ENCODE results near the gene MTMR2. TPM values are rescaled to one million over a fixed set of nuclear protein-coding genes. Genes with fewer than 3 reads are reported as not detected.

MTMR2 gene
- total and polyA plus RNA-seq, 10 of the 15 experiments (the other 5 are each of a cell fraction or from before 2014, with no cell fraction given) = 7.6 to 46.6 (median 22.5) TPM

GRCh38 chr11:95790123-95790932, 133.6 kb downstream of the MTMR2 start, which contains the start of gene CEP57 (continued):
- TF ChIP-seq ZNF687 (IDR thresholded peaks at IDR 0.05) = no peak; the same call in 1 of the 2 replicates
- no peak for TF ChIP-seq ZBED1 (IDR thresholded peaks at IDR 0.05; ENCODE audit: borderline replicate concordance)
- TF ChIP-seq GABPA (IDR thresholded peaks at IDR 0.05; ENCODE audit: low read depth) = peak; percentile 73
- no peak for TF ChIP-seq BMI1 (IDR thresholded peaks at IDR 0.05; ENCODE audit: borderline replicate concordance)
- 0 out of 2 replicates have a peak, but pooled peaks have one; percentile 66 for TF ChIP-seq RBBP5 (conservative IDR thresholded peaks at IDR 0.05)
- TF ChIP-seq TCF12 (IDR thresholded peaks at IDR 0.05; ENCODE audit: low read depth, low read length) = no peak
- TF ChIP-seq CEBPB (IDR thresholded peaks at IDR 0.05; ENCODE audit: borderline replicate concordance in 1 of 2, low read depth in 2 of 2, low read length in 2 of 2) = no peak
- TF ChIP-seq ESRRA (IDR thresholded peaks at IDR 0.05; ENCODE audit: low read length) = no peak
- peak; percentile 31 for TF ChIP-seq MXI1 (IDR thresholded peaks at IDR 0.05; ENCODE audit: low read depth, low read length)
- peak; percentile 64; the same call in 1 of the 2 replicates for TF ChIP-seq PML (IDR thresholded peaks at IDR 0.05; ENCODE audit: low read length)
- no peak for TF ChIP-seq NFXL1 (IDR thresholded peaks at IDR 0.05; ENCODE audit: borderline replicate concordance)
- peak; percentile 98 for TF ChIP-seq PKNOX1 (IDR thresholded peaks at IDR 0.05)
- no peak for TF ChIP-seq TCF3 (IDR thresholded peaks at IDR 0.05; ENCODE audit: borderline replicate concordance, insufficient read depth, low read depth, low read length)
- TF ChIP-seq SIX5 (IDR thresholded peaks at IDR 0.05; ENCODE audit: low read depth, low read length, severe bottlenecking) = no peak
- TF ChIP-seq BRCA1 (IDR thresholded peaks at IDR 0.05; ENCODE audit: low read depth, low read length) = peak; percentile 57; the same call in 1 of the 2 replicates
- no peak for TF ChIP-seq ATF3 (IDR thresholded peaks at IDR 0.05; ENCODE audit: borderline replicate concordance, extremely low read depth, low read depth, low read length)
- TF ChIP-seq SREBF2 (IDR thresholded peaks at IDR 0.05; ENCODE audit: low read length) = no peak; the same call in 1 of the 2 replicates
- no peak for TF ChIP-seq NR2C2 (IDR thresholded peaks at IDR 0.05; ENCODE audit: borderline replicate concordance, control insufficient read depth, insufficient read length, low read depth)
- no peak for TF ChIP-seq CTCF (IDR thresholded peaks at IDR 0.05 in 2 of 3, conservative IDR thresholded peaks at IDR 0.05 in 1 of 3; ENCODE audit: control insufficient read depth in 2 of 3, extremely low read depth in 1 of 3, insufficient read depth in 1 of 3, low read depth in 3 of 3, low read length in 3 of 3)
- TF ChIP-seq SIN3A (IDR thresholded peaks at IDR 0.05; ENCODE audit: low read depth, low read length) = no peak
- TF ChIP-seq CBFB (IDR thresholded peaks at IDR 0.05; ENCODE audit: low read depth) = no peak
- peak; percentile 62; the same call in 1 of the 2 replicates for TF ChIP-seq TAF1 (IDR thresholded peaks at IDR 0.05; ENCODE audit: borderline replicate concordance, low read depth, low read length)
- TF ChIP-seq SPI1 (IDR thresholded peaks at IDR 0.05; ENCODE audit: borderline replicate concordance, insufficient read depth, low read depth, low read length) = no peak
